ENCODE results near the gene FILIP1.

The FILIP1 gene

GRCh38 chr6:75331151-75331550 lies 162.4 kb downstream of the FILIP1 start:
- DNase-seq, result no peak

- no peak for DNase-seq
Observed at GRCh38 chr6:75329703-75330102, 163.9 kb downstream of the FILIP1 start.

DNA sequence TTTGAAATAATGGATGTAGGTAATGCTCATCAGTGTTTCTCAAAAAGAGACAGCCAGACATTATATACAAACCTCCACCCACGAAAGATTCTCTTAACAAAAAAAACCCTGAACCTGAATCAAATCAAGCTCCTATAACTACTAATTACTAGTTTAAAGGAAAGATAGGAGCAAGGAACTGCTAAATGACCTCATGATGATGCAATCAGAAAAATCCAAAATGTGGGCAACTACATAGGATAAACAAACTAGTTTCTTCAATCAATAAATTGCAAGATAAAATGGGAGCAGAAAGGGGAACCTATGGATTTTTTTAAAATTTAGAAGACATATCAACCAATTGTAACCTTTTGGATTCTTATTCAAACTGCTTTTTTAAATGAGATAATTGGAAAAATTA lies 165.8 kb downstream of the FILIP1 start:
- DNase-seq, result no peak

- no peak for DNase-seq
Observed at GRCh38 chr6:75326557-75327258, 166.9 kb downstream of the FILIP1 start.

DNA sequence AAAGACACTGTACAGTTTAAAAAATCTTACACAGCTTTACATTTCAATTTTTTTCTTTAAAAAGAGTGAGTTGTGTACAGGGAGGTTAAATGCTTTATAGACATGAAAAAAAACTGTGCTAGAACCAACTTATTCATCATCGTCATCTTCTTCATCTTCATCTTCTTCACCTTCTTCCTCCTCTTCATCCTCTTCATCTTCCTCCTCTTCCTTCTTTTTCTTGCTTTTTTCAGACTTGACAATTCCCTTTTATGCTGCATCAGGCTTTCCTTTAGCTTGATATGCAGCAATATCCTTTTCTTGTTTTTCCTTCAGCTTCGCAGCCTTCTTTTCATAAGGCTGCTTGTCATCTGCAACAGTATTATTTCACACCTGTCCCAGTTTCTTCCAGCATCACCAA lies 174.7 kb downstream of the FILIP1 start:
- no peak for DNase-seq

GRCh38 chr6:75317503-75318206 lies 175.9 kb downstream of the FILIP1 start:
- DNase-seq, result no peak

DNA sequence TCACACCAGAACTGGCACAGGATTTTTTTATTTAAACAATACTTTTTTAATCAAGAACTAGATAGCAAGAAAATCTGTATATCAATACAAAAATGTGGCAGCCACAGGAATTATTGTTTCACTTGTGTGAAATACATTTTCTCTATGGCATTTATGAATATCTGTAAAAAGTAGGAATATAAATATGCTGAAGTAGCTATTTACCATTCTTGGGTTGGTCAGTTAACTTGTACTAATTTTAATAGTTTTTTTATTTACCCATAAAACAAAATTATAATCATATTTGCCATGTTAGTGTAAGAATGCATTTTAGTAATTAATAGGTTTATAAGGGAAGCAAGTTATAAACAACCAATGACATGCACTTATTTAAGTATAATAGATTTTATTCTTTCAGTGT lies 177.6 kb downstream of the FILIP1 start:
- no peak for DNase-seq

DNA sequence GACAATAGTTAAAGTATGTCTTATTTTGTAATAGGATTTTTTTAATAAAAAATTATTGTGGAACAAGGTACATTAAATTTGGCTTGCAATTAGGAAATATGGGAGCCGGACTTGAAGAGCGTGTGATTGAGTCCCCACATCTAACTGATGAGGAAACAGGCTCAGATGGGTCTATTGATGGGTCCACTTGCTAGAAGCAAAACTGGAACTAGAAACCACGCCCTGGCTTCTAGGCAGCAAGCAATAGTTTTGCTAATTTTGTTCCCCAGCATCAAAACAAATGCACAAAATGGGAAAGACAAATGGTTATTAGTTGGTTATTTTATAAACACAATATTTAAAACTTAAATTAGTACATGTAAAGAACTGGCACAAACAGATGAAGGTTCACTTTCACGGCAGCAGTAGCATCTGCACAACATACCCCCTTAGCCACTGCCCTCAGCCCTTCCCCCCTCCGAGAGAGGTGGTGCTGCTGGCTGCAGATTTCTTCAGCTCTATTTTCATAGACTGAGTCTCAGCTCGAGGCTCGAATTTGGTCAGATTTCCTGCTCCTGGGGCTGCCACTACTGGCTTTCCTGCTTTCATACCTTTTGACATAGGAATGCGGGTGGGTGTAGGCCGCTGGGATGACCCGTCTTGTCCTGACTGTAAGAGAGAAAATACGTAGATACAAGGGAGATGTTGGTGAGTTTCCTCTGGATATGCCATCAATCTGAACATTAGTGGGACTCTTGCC lies 185.2 kb downstream of the FILIP1 start:
- no peak for DNase-seq

DNA sequence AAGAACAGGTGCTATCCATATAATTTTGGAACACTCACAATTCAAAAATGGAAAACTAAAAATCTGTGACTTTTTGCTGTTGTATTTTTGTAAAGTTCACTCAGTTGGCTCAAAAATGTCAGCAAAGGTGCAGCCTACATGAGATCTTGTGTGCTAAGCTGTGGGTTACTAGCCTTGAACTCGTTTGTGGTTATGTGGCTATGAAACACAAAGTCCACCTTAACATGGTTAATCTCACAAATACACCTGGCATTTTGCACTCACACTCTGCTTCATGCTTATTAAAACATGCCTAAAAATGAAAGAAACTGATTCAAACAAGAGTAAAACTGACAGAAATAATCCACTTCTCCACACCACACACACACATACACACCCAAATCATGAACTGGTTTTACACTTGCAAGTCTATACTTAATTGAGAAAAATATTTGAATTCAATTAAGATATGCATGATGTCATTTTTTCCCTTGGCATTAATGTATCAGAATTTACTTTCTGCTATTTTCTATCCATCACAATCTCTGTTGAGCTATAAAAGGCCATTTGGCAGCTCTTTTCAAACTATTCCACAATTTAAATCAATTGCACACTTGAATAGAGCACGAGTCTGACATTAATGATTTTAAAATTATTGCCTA lies 186.1 kb downstream of the FILIP1 start:
- DNase-seq, result no peak

DNA sequence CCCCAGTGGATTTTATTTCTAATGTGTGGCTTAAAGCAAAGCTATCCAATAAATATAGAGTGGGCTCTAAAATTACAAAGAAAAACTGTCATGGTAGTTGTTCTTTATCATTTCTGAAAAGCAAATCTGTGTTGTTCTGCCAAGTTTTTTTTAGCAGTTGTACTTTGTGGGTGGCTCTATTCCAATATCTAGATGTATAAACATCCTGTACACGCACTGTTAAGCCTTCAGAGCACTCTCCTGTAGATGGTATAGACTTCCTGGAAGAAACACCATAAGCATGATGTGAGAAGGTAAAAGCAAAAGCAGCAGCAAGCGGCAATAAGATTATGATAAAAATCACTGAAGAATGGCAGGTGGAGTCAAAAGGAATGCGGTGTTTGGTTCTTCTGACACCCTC lies 187.5 kb downstream of the FILIP1 start:
- DNase-seq, result no peak

- no peak for DNase-seq
Observed at GRCh38 chr6:75305573-75305972, 188.0 kb downstream of the FILIP1 start.

GRCh38 chr6:75302280-75302679 lies 191.3 kb downstream of the FILIP1 start:
- DNase-seq, result no peak

DNA sequence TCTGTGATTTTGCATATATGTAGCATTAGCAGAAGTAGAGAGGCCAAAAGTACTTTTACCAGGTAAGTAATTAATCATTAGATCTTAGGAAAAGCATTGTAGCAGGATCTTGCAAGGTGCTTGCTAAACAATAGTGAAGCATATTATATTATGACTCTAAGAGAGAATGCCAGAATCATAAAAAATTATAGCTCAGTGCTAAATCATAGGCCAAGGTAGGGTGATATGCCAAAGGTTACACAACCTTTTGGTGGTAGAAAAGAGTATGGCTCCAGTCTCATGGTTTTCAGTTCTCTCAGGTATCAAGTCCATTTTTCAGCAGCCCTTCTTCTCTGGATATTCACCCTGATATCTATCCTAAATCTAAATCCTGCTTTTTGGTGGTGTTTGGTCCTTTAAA lies 192.1 kb downstream of the FILIP1 start:
- DNase-seq, result no peak

GRCh38 chr6:75301088-75301487 lies 192.5 kb downstream of the FILIP1 start:
- DNase-seq, result no peak

- no peak for DNase-seq
Observed at GRCh38 chr6:75300531-75300855, 193.1 kb downstream of the FILIP1 start.

DNA sequence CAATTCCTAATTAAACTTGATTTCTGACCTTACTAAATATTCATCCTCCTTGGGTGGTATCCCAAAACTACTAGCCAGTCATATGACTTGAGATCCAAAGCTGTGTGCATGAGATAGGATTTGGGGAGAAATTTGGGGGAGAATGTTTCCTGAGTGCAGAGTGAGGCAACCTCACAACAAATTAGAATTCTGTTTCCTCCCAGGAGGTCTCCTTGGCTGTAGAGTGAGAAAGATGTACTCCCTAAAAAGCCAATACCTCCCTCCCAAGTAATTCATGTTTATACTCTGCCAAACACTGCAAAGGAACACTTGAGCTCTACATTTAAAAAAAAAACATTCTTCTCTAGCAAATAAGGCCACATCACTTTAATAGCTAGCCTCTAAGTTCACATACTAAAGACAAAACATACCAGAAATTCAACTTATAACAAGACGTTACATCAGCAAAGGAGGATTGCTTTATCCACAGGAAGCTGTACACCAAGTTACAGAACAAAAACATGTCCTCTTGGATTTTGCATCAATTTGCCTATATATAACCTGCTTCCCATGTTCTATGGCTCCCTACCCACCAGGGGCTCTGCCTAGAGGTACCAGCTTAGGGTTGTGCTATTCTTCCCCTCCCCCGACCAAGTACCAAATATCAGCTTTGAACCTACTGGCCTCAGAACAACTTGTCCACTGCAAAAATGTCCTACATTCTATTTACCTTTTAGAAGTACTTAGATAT lies 193.6 kb downstream of the FILIP1 start:
- DNase-seq, result no peak

- peak in 1 of 14 donors; percentile 24 for DNase-seq
Observed at GRCh38 chr6:75296811-75297779, 196.5 kb downstream of the FILIP1 start.

GRCh38 chr6:75292555-75292954 lies 201.0 kb downstream of the FILIP1 start:
- DNase-seq, result no peak

GRCh38 chr6:75291744-75292143 lies 201.9 kb downstream of the FILIP1 start:
- no peak for DNase-seq

DNA sequence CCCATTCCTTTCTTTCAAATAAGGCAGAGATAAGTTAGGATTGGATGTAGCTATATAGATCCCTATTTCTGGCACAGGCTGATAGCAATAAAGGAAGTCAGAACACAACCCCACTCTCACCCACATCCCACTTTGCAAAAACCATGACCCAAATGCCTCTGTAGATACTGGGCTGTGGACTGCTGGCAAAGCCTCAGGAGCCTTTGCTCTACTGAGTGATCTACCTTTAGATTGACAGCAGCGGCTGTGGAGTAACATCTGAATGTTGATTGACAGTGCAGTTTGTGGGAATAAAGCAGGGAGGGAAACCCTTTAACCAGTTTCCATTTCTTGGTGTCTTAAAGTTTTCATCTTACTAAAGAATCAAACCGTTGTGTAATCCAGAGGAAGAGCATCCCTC lies 202.3 kb downstream of the FILIP1 start:
- no peak for DNase-seq
